Astrocyte of the cerebellum (primary cell): ENCODE measurements around the gene CEACAM16.

Experiments
- DNase-seq: peaks from one replicate; pipeline ENCODE4 v3.0.0-alpha.2; 2011; ENCODE audit warnings: low read depth
- H3K4me3 ChIP-seq: 2 replicates; pipeline ENCODE4 v1.5.1; 2011; ENCODE audit warnings: mild to moderate bottlenecking, low read depth, low read length, moderate library complexity
- CTCF ChIP-seq: IDR thresholded peaks from 2 replicates; pipeline ENCODE4 v1.5.1; 2012; ENCODE audit warnings: low read length, low read depth, moderate library complexity, mild to moderate bottlenecking; ENCODE audit errors: missing control alignments
- in situ Hi-C: cut with HindIII; loops from 2 replicates; pipeline ENCODE4 v1.10.0; 2017; ENCODE audit warnings: low sequenced_read_pairs

Gene CEACAM16

GRCh38 chr19:44731081-44731480 is 32.1 kb downstream of the CEACAM16 start:
- no peak for DNase-seq
- TF ChIP-seq CTCF = no peak
- in situ Hi-C loops = loop anchor here (10.0 kb wide), 1 partner anchor 224 kb away; the partner anchor contains the start of gene CLPTM1
- no peak overlapping the region for H3K4me3 ChIP-seq

- in situ Hi-C loops = loop anchor here (10.0 kb wide), 1 partner anchor 223 kb away; the partner anchor contains the start of gene CLPTM1
- H3K4me3 ChIP-seq = no peak overlapping the region
- no peak for TF ChIP-seq CTCF
- no peak for DNase-seq
Observed at GRCh38 chr19:44731622-44732021, 32.7 kb downstream of the CEACAM16 start.

GRCh38 chr19:44732235-44733014 is 33.5 kb downstream of the CEACAM16 start:
- no peak for DNase-seq
- TF ChIP-seq CTCF = no peak
- in situ Hi-C loops = loop anchor here (10.0 kb wide), 1 partner anchor 222 kb away; the partner anchor contains the start of gene CLPTM1
- no peak overlapping the region for H3K4me3 ChIP-seq

GRCh38 chr19:44734357-44734756 is 35.4 kb downstream of the CEACAM16 start:
- H3K4me3 ChIP-seq = no peak overlapping the region
- TF ChIP-seq CTCF = no peak
- in situ Hi-C loops = loop anchor here (10.0 kb wide), 1 partner anchor 220 kb away; the partner anchor contains the start of gene CLPTM1
- DNase-seq = no peak

GRCh38 chr19:44735011-44735410 is 36.1 kb downstream of the CEACAM16 start:
- in situ Hi-C loops = loop anchor here (10.0 kb wide), 1 partner anchor 220 kb away; the partner anchor contains the start of gene CLPTM1

More at GRCh38 chr19:44735011-44735410, 36.1 kb downstream of the CEACAM16 start:
- no peak for TF ChIP-seq CTCF
- DNase-seq = no peak
- no peak overlapping the region for H3K4me3 ChIP-seq
